HL-60 (cell line): ENCODE measurements around the gene ADAMTS2.

ENCODE experiments used
- GABPA ChIP-seq: IDR thresholded peaks from 2 replicates; pipeline ENCODE4 v1.6.1; 2012; ENCODE audit warnings: low read depth
- POLR2AphosphoS5 ChIP-seq: IDR thresholded peaks from 2 replicates; pipeline ENCODE4 v1.6.1; 2012; ENCODE audit warnings: low read depth
- SPI1 ChIP-seq: IDR thresholded peaks from 2 replicates; pipeline ENCODE4 v1.6.1; 2012; ENCODE audit warnings: low read depth, mild to moderate bottlenecking, borderline replicate concordance
- TF ChIP-seq, protein P1 (sequence below): IDR thresholded peaks from one replicate; pipeline ENCODE4 v1.5.1; 2011; ENCODE audit warnings: low read length, control low read depth, inconsistent platforms; ENCODE audit not compliant: insufficient read depth
- TF ChIP-seq, protein P2 (sequence below): IDR thresholded peaks from 2 replicates; pipeline ENCODE4 v1.6.1; 2012; ENCODE audit warnings: low read depth; ENCODE audit not compliant: insufficient replicate concordance

DNA sequence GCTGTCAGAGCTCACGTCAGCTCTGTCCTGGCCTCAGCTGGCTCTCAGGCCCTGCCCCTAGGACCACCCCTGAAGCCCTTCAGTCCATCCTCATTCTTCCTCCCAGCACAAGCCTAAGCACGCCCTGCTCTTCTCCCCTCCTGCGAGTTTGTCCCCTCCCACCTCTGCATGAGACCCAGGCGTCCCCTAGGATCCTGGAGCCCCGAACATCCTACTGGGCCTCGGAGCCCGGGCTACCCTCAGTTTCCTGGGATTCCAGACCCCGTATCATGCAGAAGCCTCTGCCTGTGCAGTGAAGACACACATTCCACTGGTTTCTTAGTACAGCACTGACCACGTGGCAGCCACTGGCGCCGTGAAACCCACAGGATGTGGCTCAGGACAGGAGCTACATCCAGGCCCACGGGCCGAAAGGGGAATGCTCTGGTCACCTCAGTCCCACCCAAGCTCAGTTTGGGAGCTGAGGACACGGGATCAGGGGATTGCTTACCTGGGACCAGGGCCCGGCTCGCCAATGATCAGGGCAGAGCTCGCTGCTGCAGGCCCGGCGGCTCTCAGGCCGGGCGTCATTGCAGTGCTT lies 220.9 kb downstream of the ADAMTS2 start:
- TF ChIP-seq, protein P1, sequence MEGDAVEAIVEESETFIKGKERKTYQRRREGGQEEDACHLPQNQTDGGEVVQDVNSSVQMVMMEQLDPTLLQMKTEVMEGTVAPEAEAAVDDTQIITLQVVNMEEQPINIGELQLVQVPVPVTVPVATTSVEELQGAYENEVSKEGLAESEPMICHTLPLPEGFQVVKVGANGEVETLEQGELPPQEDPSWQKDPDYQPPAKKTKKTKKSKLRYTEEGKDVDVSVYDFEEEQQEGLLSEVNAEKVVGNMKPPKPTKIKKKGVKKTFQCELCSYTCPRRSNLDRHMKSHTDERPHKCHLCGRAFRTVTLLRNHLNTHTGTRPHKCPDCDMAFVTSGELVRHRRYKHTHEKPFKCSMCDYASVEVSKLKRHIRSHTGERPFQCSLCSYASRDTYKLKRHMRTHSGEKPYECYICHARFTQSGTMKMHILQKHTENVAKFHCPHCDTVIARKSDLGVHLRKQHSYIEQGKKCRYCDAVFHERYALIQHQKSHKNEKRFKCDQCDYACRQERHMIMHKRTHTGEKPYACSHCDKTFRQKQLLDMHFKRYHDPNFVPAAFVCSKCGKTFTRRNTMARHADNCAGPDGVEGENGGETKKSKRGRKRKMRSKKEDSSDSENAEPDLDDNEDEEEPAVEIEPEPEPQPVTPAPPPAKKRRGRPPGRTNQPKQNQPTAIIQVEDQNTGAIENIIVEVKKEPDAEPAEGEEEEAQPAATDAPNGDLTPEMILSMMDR = no peak
- TF ChIP-seq POLR2AphosphoS5 = no peak
- TF ChIP-seq, protein P2, sequence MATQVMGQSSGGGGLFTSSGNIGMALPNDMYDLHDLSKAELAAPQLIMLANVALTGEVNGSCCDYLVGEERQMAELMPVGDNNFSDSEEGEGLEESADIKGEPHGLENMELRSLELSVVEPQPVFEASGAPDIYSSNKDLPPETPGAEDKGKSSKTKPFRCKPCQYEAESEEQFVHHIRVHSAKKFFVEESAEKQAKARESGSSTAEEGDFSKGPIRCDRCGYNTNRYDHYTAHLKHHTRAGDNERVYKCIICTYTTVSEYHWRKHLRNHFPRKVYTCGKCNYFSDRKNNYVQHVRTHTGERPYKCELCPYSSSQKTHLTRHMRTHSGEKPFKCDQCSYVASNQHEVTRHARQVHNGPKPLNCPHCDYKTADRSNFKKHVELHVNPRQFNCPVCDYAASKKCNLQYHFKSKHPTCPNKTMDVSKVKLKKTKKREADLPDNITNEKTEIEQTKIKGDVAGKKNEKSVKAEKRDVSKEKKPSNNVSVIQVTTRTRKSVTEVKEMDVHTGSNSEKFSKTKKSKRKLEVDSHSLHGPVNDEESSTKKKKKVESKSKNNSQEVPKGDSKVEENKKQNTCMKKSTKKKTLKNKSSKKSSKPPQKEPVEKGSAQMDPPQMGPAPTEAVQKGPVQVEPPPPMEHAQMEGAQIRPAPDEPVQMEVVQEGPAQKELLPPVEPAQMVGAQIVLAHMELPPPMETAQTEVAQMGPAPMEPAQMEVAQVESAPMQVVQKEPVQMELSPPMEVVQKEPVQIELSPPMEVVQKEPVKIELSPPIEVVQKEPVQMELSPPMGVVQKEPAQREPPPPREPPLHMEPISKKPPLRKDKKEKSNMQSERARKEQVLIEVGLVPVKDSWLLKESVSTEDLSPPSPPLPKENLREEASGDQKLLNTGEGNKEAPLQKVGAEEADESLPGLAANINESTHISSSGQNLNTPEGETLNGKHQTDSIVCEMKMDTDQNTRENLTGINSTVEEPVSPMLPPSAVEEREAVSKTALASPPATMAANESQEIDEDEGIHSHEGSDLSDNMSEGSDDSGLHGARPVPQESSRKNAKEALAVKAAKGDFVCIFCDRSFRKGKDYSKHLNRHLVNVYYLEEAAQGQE = no peak
- no peak for TF ChIP-seq GABPA
- no peak for TF ChIP-seq SPI1
